ENCODE results near the gene SCAND1. TPM values are rescaled to one million over a fixed set of nuclear protein-coding genes. Genes with fewer than 3 reads are reported as not detected.
"Not testable (repeated sequence)": the region's sequence is repeated elsewhere in the genome, so short reads cannot be mapped to it uniquely, and the experiment has no call there.

SCAND1 gene
- polyA plus RNA-seq, 4 donors, result 26.2 to 73.7 (median 33.0) TPM

GRCh38 chr20:35963878-35964277, 9.6 kb upstream of the SCAND1 start:
- DNase-seq (ENCODE audit: low read depth in 4 of 4, low spot score in 3 of 4), result no peak

DNA sequence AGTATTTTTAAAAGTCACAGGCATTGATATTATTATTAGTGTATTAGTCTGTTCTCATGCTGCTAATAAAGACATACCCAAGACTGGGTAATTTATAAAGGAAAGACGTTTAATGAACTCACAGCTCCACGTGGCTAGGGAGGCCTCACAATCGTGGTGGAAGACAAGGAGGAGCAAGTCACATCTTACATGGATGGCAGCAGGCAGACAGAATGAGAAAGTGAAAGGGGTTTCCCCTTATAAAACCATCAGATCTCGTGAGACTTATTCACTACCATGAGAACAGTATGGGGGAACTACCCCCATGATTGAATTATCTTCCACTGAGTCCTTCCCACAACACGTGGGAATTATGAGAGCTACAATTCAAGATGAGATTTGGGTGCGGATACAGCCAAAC, 5.0 kb upstream of the SCAND1 start:
- not testable (repeated sequence) for DNase-seq (ENCODE audit: low read depth in 4 of 4, low spot score in 3 of 4)

DNA sequence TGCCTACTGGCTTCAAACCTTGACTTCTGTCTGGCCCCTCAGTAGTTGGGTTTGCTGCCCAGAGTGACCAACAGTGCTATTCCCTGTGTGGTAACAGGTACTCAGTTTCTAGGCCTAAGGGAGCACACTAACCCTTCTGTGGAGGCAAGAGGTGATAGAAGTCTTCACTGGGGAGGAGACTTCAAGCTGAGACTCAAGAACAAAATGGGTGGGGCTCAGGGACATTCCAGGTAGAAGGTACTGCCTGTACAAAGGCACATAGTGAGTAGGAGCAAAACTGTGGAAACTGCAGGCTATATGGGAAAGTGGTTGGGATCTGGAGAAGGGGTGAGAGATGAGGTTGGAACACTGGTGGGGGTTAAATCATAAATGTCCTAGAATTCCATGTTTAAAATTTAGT, 2.3 kb upstream of the SCAND1 start:
- no peak for DNase-seq (ENCODE audit: low read depth in 4 of 4, low spot score in 3 of 4)

GRCh38 chr20:35954907-35955251, 577 bp upstream of the SCAND1 start:
- peak in 1 of 4 donors; percentile 14 for DNase-seq (ENCODE audit: low read depth in 4 of 4, low spot score in 3 of 4)

DNA sequence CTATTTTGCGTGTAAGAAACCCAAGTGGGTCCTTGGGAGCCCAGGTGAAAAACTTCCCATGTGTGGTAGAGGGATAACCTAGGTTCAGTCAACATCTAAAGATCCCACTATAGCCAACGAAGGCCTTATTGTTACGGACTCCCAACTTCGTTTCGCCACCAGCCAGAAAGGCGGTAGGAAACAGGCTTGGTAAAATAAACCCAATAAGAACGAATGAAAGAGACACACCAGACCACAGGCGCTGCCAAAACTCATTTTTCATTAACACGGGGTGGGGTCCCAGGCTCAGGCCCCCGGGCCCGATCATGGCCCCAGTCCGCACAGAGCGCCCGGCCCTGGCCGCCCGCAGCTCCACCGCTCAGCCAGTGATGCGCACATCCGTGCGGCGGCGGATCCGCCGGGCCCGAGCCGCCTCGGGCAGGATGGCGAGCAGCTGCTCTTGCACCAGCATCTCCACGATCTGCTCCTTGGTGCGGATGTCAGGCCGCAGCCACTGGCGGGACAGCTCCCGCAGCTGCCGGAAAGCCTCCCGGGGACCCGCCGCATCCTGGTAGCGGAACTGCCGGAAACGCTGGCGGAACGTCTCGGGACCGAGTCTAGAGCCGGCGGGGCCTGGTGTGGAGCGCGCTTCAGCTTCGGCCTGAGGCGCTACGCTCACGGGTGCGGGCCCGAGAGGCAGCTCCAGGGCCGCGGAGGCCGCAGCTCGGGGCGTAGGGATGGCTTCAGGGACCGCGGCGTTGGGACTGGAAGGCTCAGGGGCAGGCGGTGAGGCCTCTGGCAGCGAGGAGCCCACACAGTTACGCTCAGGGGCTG, 709 bp downstream of the SCAND1 start:
- DNase-seq (ENCODE audit: low read depth in 4 of 4, low spot score in 3 of 4), result peak in 2 of 4 donors; percentile 6 to 11

GRCh38 chr20:35952480-35953386, 1.6 kb downstream of the SCAND1 start:
- no peak for DNase-seq (ENCODE audit: low read depth in 4 of 4, low spot score in 3 of 4)

GRCh38 chr20:35952080-35952479, 2.2 kb downstream of the SCAND1 start:
- DNase-seq (ENCODE audit: low read depth in 4 of 4, low spot score in 3 of 4), result not testable (repeated sequence)

DNA sequence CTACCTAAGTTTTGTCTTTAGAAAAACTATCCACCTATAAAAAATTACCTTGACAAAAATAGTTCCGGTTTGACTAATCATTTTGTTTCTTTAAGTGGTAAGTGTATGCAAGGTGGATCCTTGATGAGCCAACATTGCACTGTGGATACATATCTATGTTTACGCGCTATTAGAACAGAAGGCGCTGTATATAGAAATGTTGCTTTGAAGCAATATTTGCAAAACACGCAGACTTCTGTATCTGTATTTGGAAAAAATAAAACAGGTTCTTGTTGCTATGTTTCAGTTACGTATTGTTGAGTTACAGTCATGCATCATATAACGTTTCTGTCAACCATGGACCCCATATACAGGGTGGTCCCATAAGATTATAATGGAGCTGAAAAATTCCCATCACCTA, 4.2 kb downstream of the SCAND1 start:
- no peak for DNase-seq (ENCODE audit: low read depth in 4 of 4, low spot score in 3 of 4)

DNA sequence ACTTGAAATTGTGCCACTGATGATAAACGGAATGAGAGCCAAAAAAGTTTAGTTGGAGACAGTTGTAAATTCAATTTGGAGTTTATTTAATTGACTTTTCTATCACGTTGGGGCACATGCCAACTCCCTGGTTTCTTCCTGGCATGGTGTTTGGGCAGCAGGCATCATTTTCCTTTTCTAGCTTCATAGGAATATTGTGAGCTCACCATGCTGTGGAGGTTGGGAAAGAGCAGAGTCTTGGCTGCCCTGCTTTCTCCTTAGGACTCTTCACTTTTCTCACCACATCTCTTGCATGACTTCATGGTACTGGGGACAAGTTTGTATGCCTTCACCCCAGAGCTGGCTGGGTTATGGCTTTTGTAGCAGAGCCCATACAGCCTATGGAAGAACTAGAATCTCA, 6.4 kb downstream of the SCAND1 start:
- no peak for DNase-seq (ENCODE audit: low read depth in 4 of 4, low spot score in 3 of 4)

GRCh38 chr20:35947489-35947888, 6.8 kb downstream of the SCAND1 start:
- DNase-seq (ENCODE audit: low read depth in 4 of 4, low spot score in 3 of 4), result no peak

DNA sequence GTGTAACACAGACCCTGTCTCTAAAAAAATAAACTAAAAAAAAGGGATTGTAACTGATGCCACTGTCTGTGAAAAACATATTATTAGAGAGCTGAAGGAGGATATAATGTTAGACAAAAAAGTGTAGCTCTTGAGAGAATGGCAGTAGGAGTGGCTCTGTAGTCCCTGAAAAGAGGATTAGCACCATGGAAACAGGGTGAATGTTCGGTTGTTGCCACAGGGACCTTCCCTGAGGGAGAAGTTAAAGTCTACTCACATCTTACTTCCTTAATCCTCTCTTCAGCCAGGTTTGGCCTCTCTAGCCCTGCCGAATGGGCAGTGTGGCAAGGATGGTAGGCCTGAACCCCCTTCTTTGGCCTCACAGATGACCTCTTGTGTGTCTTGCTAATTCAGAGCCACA, 12.1 kb downstream of the SCAND1 start:
- no peak for DNase-seq (ENCODE audit: low read depth in 4 of 4, low spot score in 3 of 4)

- no peak for DNase-seq (ENCODE audit: low read depth in 4 of 4, low spot score in 3 of 4)
These were observed 12.7 kb downstream of the SCAND1 start for GRCh38 chr20:35941620-35942019.

DNA sequence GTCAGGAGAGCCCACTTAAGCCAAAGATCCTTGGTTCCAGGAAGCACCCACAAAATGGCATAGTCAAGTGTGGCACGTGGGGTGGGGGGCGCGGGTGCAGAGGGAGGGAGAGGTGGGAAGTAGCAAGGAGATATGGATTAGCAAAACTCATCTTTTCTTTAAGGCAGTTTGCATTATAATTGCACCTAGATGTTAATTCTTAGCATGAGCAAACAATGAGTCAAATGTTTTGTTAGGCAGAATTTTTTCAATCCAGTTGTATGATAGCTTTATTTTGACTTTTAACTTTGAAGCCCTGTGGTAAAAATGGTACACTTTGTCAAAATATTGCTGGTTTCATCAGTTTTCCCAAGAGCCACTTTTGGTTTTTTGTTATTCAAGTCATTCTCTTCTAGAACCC, 15.0 kb downstream of the SCAND1 start:
- no peak for DNase-seq (ENCODE audit: low read depth in 4 of 4, low spot score in 3 of 4)

GRCh38 chr20:35934050-35934449, 20.3 kb downstream of the SCAND1 start:
- DNase-seq (ENCODE audit: low read depth in 4 of 4, low spot score in 3 of 4), result no peak

GRCh38 chr20:35929301-35929700, 25.0 kb downstream of the SCAND1 start:
- no peak for DNase-seq (ENCODE audit: low read depth in 4 of 4, low spot score in 3 of 4)

- no peak for DNase-seq (ENCODE audit: low read depth in 4 of 4, low spot score in 3 of 4)
These were observed 33.8 kb downstream of the SCAND1 start for GRCh38 chr20:35920523-35920922.

DNA sequence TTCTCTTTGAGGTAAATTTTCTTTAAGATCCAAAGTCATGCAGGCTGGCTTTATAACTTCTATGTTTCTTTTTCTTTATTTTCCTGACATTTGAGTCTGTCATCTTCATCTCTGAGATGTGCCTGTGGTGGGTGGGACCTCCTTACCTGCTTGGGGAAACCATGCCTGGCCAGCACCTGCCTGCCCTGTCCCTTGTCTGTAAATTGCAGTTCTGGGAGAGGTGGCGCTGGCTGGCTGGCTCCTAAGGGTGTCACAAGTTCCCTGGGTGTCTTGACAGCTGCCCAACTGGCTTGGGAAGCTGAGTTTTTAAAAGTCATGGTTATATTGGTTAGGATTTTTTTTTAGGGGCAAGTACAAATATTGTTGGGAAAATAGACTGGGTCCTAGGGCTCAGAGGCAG, 36.3 kb downstream of the SCAND1 start:
- no peak for DNase-seq (ENCODE audit: low read depth in 4 of 4, low spot score in 3 of 4)

DNA sequence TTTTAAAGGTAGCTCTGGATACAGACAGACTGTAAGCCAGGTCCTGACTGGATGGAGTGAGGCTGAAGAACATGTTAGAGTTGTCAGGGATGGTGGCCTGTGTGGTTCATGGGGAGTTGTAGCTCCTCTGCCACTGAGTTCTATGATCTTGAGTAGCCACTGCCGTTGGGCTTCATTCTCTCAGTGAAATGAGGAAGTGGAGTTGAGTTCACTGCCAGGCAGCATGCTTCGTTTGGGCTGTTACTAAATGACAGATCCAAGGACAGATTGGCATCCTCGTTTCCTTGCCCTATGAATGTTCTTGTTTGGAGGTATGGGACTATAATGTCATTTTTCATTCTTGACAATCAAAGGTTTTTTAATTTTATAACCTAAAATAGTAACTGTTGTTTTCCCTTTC, 37.2 kb downstream of the SCAND1 start:
- no peak for DNase-seq (ENCODE audit: low read depth in 4 of 4, low spot score in 3 of 4)

- DNase-seq (ENCODE audit: low read depth in 4 of 4, low spot score in 3 of 4), result no peak
These were observed 41.4 kb downstream of the SCAND1 start for GRCh38 chr20:35912881-35913280.

DNA sequence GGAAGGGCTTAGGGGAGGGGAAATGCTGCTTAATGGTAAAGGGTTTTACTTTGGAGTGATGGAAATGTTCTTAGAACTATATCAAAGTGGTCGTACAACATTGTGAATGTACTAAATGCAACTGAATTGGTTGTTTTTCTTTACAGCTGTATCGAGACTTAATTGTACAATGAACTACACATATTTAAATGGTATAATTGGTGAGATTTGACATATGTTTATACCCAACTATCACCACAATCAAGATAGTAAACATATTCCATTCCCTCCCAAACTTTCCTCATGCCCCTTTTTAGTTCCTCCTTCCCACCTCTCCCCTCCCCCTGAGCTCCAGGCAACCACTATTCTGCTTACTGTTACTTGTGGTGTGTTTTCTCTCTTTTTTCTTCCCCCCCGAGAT, 44.0 kb downstream of the SCAND1 start:
- no peak for DNase-seq (ENCODE audit: low read depth in 4 of 4, low spot score in 3 of 4)

- DNase-seq (ENCODE audit: low read depth in 4 of 4, low spot score in 3 of 4), result no peak
These were observed 44.5 kb downstream of the SCAND1 start for GRCh38 chr20:35909796-35910195.

DNA sequence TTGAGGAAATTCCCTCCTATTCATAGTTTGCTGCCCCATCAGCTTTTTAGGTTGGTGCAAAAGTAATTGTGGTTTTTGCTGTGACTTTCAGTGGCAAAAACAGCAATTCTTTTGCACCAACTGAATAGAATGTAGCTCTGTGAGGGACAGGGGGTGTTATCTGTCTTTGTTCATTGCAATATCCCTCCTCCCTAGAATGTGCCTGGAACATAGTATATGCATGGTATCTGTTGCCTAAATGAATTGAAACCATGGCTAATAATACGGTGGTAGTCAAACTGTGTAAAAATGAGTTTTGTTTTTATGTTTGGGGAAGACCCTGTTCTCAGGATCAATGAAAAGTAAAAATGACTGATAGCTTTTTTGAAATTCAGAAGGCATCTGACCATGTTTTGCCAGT, 45.1 kb downstream of the SCAND1 start:
- no peak for DNase-seq (ENCODE audit: low read depth in 4 of 4, low spot score in 3 of 4)

All from right renal pelvis (tissue), 4 donors.